CD14-positive monocyte (primary cell): ENCODE data around the gene CTNNA3. TPM values are rescaled to one million over a fixed set of nuclear protein-coding genes. Genes with fewer than 3 reads are reported as not detected.
"Not testable (repeated sequence)": the region's sequence is repeated elsewhere in the genome, so short reads cannot be mapped to it uniquely, and the experiment has no call there.

Source experiments
- DNase-seq, 3 donors: peaks; one replicate each; pipeline ENCODE4 v3.0.0-alpha.2; 2011 to 2022
- H2AFZ ChIP-seq: 2 replicates; pipeline ENCODE4 v1.6.0; 2012; ENCODE audit warnings: mild to moderate bottlenecking, low read depth, low read length, inconsistent platforms; ENCODE audit not compliant: insufficient read depth, poor library complexity, severe bottlenecking
- H3K27ac ChIP-seq, 2 donors: 1 replicate in 1 of 2; 2 replicates in 1 of 2; pipeline ENCODE4 v1.5.1; 2012 to 2013; ENCODE audit warnings: low read length in 2 of 2, control low read depth in 1 of 2, inconsistent platforms in 1 of 2, low read depth in 1 of 2, mild to moderate bottlenecking in 1 of 2
- H3K27me3 ChIP-seq, 2 donors: one replicate each; pipeline versions ENCODE4 v1.6.0 to v1.6.1; 2011 to 2013; ENCODE audit warnings: low read length in 2 of 2; ENCODE audit not compliant: control insufficient read depth in 2 of 2, insufficient read depth in 2 of 2
- H3K36me3 ChIP-seq, 2 donors: replicated peaks in 1 of 2; 1 replicate in 1 of 2; 2 replicates in 1 of 2; pipeline versions ENCODE4 v1.5.1 to v1.6.1; 2012 to 2013; ENCODE audit warnings: low read length in 2 of 2, control low read depth in 1 of 2, inconsistent platforms in 1 of 2, mild to moderate bottlenecking in 1 of 2; ENCODE audit not compliant: insufficient read depth in 2 of 2, control insufficient read depth in 1 of 2
- H3K4me1 ChIP-seq, 2 donors: 1 replicate in 1 of 2; 2 replicates in 1 of 2; pipeline versions ENCODE4 v1.5.1 to v1.6.1; 2012 to 2013; ENCODE audit warnings: low read length in 2 of 2, control low read depth in 1 of 2, inconsistent platforms in 1 of 2, mild to moderate bottlenecking in 1 of 2, moderate library complexity in 1 of 2; ENCODE audit not compliant: insufficient read depth in 2 of 2, control insufficient read depth in 1 of 2
- H3K4me2 ChIP-seq: replicated peaks from 2 replicates; pipeline ENCODE3; 2012; ENCODE audit warnings: low read length, moderate library complexity, mild to moderate bottlenecking; ENCODE audit not compliant: poor library complexity, severe bottlenecking; ENCODE audit errors: extremely low read depth
- H3K4me3 ChIP-seq, 3 experiments: fragments of 200-600 bp in 1 of 3; sonication (generic) in 1 of 3; replicated peaks in 1 of 3; 1 replicate in 2 of 3; 2 replicates in 1 of 3; pipeline ENCODE4 v1.5.1; 2011 to 2013; ENCODE audit warnings: low read length in 3 of 3, mild to moderate bottlenecking in 3 of 3, control low read depth in 2 of 3, low read depth in 2 of 3, inconsistent platforms in 1 of 3, moderate library complexity in 1 of 3
- H3K79me2 ChIP-seq: 2 replicates; pipeline ENCODE4 v1.6.0; 2012; ENCODE audit warnings: mild to moderate bottlenecking, control low read depth, inconsistent platforms, low read length, moderate library complexity; ENCODE audit not compliant: insufficient read depth
- H3K9ac ChIP-seq: 2 replicates; pipeline ENCODE4 v1.6.0; 2017; ENCODE audit warnings: low read length, mild to moderate bottlenecking; ENCODE audit not compliant: insufficient read depth, poor library complexity, severe bottlenecking
- H3K9me3 ChIP-seq, 2 donors: replicated peaks in 1 of 2; 1 replicate in 1 of 2; 2 replicates in 1 of 2; pipeline versions ENCODE4 v1.5.1 to v1.6.1; 2012 to 2013; ENCODE audit warnings: low read length in 2 of 2, control low read depth in 1 of 2; ENCODE audit not compliant: control insufficient read depth in 1 of 2, insufficient read depth in 1 of 2
- H4K20me1 ChIP-seq: 2 replicates; pipeline ENCODE4 v1.6.0; 2012; ENCODE audit warnings: mild to moderate bottlenecking, low read length, control low read depth, moderate library complexity; ENCODE audit not compliant: insufficient read depth
- H3K27ac Mint-ChIP-seq, 7 donors: one replicate each; pipeline ENCODE4 v1.8.0; 2020; ENCODE audit warnings: mild to moderate bottlenecking in 7 of 7, mixed read lengths in 7 of 7, moderate library complexity in 6 of 7, inconsistent platforms in 2 of 7
- H3K27me3 Mint-ChIP-seq, 3 donors: one replicate each; pipeline ENCODE4 v1.8.0; 2021 to 2022; ENCODE audit warnings: low read depth in 3 of 3, mild to moderate bottlenecking in 3 of 3, mixed read lengths in 3 of 3, moderate library complexity in 3 of 3, inconsistent platforms in 1 of 3
- H3K36me3 Mint-ChIP-seq, 2 donors: one replicate each; pipeline ENCODE4 v1.8.0; 2020; ENCODE audit warnings: mixed read lengths in 2 of 2, inconsistent platforms in 1 of 2, mild to moderate bottlenecking in 1 of 2
- H3K4me1 Mint-ChIP-seq: one replicate; pipeline ENCODE4 v1.8.0; 2020; ENCODE audit warnings: mild to moderate bottlenecking, mixed read lengths
- H3K4me3 Mint-ChIP-seq, 2 donors: one replicate each; pipeline ENCODE4 v1.8.0; 2020; ENCODE audit warnings: mild to moderate bottlenecking in 2 of 2, mixed read lengths in 2 of 2, moderate library complexity in 1 of 2
- H3K9me3 Mint-ChIP-seq, 7 donors: one replicate each; pipeline ENCODE4 v1.8.0; 2020 to 2022; ENCODE audit warnings: mixed read lengths in 7 of 7, mild to moderate bottlenecking in 6 of 7, moderate library complexity in 6 of 7, inconsistent platforms in 2 of 7
- CTCF ChIP-seq: fragments of 200-600 bp; IDR thresholded peaks from one replicate; pipeline ENCODE4 v1.8.0; 2022; ENCODE audit warnings: antibody characterized with exemption, mild to moderate bottlenecking
- WGBS: methylation state at CpG from one replicate; pipeline ENCODE4 v1.1.5; 2013; ENCODE audit warnings: missing lambda C conversion rate; ENCODE audit not compliant: insufficient coverage; 5-methylcytosine and 5-hydroxymethylcytosine counted together
- intact Hi-C, 2 donors: fragments of 100-400 bp; cut with micrococcal nuclease; formaldehyde crosslinking; loops; one replicate each; pipeline versions ENCODE4 v1.15.0 to v1.15.1; 2023
- polyA plus RNA-seq, 3 donors: library from polyadenylated mRNA; depleted of rRNA in 1 of 3; unstranded in 2 of 3; stranded (reverse) in 1 of 3; fragments of 300-500 nt in 2 of 3; fragments of >200 nt in 1 of 3; fragmentation: Illumina TruSeq in 2 of 3; gene quantifications; 1 replicate in 2 of 3; 2 replicates in 1 of 3; pipeline ENCODE4 v1.2.3, GENCODE V29; 2012 to 2021

Gene CTNNA3
- polyA plus RNA-seq, 3 donors = not detected

GRCh38 chr10:67537906-67538305 lies 158.1 kb downstream of the CTNNA3 start:
- Mint-ChIP-seq H3K36me3 (no peaks in the 10 kb centered on the region), H3K27ac (no peak overlapping the region), H3K4me3 (no peak overlapping the region), H3K4me1 (no peaks in the 10 kb centered on the region), H3K27me3 (peaks cover 0 to 1% (median 1%) of the 10 kb centered on the region in 3 donors), H3K9me3 (no peaks in the 10 kb centered on the region)
- Histone ChIP-seq H3K27ac (no peak overlapping the region), H3K4me2 (no peak overlapping the region), H4K20me1 (no peaks in the 10 kb centered on the region), H3K79me2 (no peaks in the 10 kb centered on the region), H3K9me3 (no peaks in the 10 kb centered on the region), H3K4me3 (no peak overlapping the region), H3K4me1 (no peaks in the 10 kb centered on the region), H3K9ac (no peak overlapping the region), H3K36me3 (no peaks in the 10 kb centered on the region), H2AFZ (no peak overlapping the region), H3K27me3 (no peaks in the 10 kb centered on the region)
- no peak for TF ChIP-seq CTCF
- DNase-seq = no peak
- WGBS = no CpG with 5 or more reads among the region's 1 CpG
- intact Hi-C loops = no loop called here

GRCh38 chr10:67533376-67533775 lies 162.6 kb downstream of the CTNNA3 start:
- H3K27ac ChIP-seq = no peak overlapping the region
- Mint-ChIP-seq H3K27ac (no peak overlapping the region), H3K4me3 (no peak overlapping the region), H3K27me3 (peaks cover 0 to 1% (median 1%) of the 10 kb centered on the region in 3 donors), H3K4me1 (no peaks in the 10 kb centered on the region), H3K36me3 (no peaks in the 10 kb centered on the region), H3K9me3 (peaks cover 0 to 2% (median 0%) of the 10 kb centered on the region in 7 donors)
- H2AFZ ChIP-seq = no peak overlapping the region
- no peaks in the 10 kb centered on the region for H3K36me3 ChIP-seq
- H3K9me3 ChIP-seq = no peaks in the 10 kb centered on the region
- no peaks in the 10 kb centered on the region for H3K79me2 ChIP-seq
- no peak for TF ChIP-seq CTCF
- H3K4me1 ChIP-seq = no peaks in the 10 kb centered on the region
- no peak for DNase-seq
- no CpG with 5 or more reads among the region's 1 CpG for WGBS
- H3K9ac ChIP-seq = no peak overlapping the region
- no peak overlapping the region for H3K4me3 ChIP-seq
- no peaks in the 10 kb centered on the region for H4K20me1 ChIP-seq
- intact Hi-C loops = no loop called here
- H3K4me2 ChIP-seq = no peak overlapping the region
- H3K27me3 ChIP-seq = no peaks in the 10 kb centered on the region

- H2AFZ ChIP-seq, intact Hi-C loops, H3K27me3 Mint-ChIP-seq, H3K27ac Mint-ChIP-seq, H3K4me2 ChIP-seq, H3K4me1 Mint-ChIP-seq, H4K20me1 ChIP-seq, H3K4me3 Mint-ChIP-seq, H3K27me3 ChIP-seq, DNase-seq, H3K27ac ChIP-seq, H3K4me1 ChIP-seq, H3K36me3 Mint-ChIP-seq, H3K9me3 ChIP-seq, H3K9ac ChIP-seq, H3K4me3 ChIP-seq, H3K79me2 ChIP-seq, H3K9me3 Mint-ChIP-seq, H3K36me3 ChIP-seq: not testable (repeated sequence)
- 94% methylated on average over 2 of the region's 3 CpGs for WGBS
These were observed 165.0 kb downstream of the CTNNA3 start for GRCh38 chr10:67530990-67531389.
